SK-N-SH (cell line): Measurements from ENCODE around the gene CNDP2. TPM values are rescaled to one million over a fixed set of nuclear protein-coding genes. Genes with fewer than 3 reads are reported as not detected.

Experiments
- CTCF ChIA-PET: fragments of 300-600, 350-600 bp; formaldehyde crosslinking; extraction: SDS; loops from one replicate; lab custom pipeline; 2021; lab: Yijun Ruan, JAX
- POLR2A ChIA-PET: fragments of 350-600 bp; sonication (Branson Sonifier 250); formaldehyde crosslinking; extraction: SDS; loops from one replicate; lab custom pipeline; 2020; ENCODE audit warnings: antibody characterized with exemption, inconsistent platforms; lab: Yijun Ruan, JAX
- DNase-seq: peaks from one replicate; pipeline ENCODE4 v3.0.0; 2012
- H2AFZ ChIP-seq: fragments of 200-600 bp; sonication (generic); 2 replicates; pipeline ENCODE4 v1.8.1; 2016; ENCODE audit warnings: antibody characterized with exemption, mild to moderate bottlenecking, low read depth
- H3F3A ChIP-seq: fragments of 200-600 bp; sonication (generic); replicated peaks from 2 replicates; pipeline ENCODE3; 2016; ENCODE audit warnings: antibody characterized with exemption, mild to moderate bottlenecking; ENCODE audit not compliant: insufficient read depth
- H3K27ac ChIP-seq, 2 experiments: fragments of 200-500 bp in 1 of 2; fragments of 200-600 bp in 1 of 2; sonication (Bioruptor generic) in 1 of 2; sonication (generic), shearing (Covaris generic) in 1 of 2; 2 replicates each; pipeline versions ENCODE4 v1.5.1 to v1.6.1; 2014 to 2016; ENCODE audit warnings: low read depth in 2 of 2, inconsistent platforms in 1 of 2, low read length in 1 of 2, mild to moderate bottlenecking in 1 of 2, mixed read lengths in 1 of 2
- H3K27me3 ChIP-seq: fragments of 200-600 bp; sonication (generic), shearing (Covaris generic); 2 replicates; pipeline ENCODE4 v1.6.1; 2016; ENCODE audit warnings: mixed run types; ENCODE audit not compliant: insufficient read depth
- H3K36me3 ChIP-seq, 2 experiments: fragments of 200-500 bp in 1 of 2; fragments of 200-600 bp in 1 of 2; sonication (Bioruptor generic) in 1 of 2; sonication (generic) in 1 of 2; replicated peaks in 1 of 2; 2 replicates each; pipeline versions ENCODE3 to v1.5.1; 2014 to 2016; ENCODE audit warnings: low read length in 1 of 2, mild to moderate bottlenecking in 1 of 2; ENCODE audit not compliant: insufficient read depth in 2 of 2, control insufficient read depth in 1 of 2
- H3K4me1 ChIP-seq, 2 experiments: fragments of 200-500 bp in 1 of 2; fragments of 200-600 bp in 1 of 2; sonication (Bioruptor generic) in 1 of 2; sonication (generic), shearing (Covaris generic) in 1 of 2; 2 replicates each; pipeline versions ENCODE4 v1.5.1 to v1.6.1; 2014 to 2016; ENCODE audit warnings: low read depth in 1 of 2, low read length in 1 of 2, mixed run types in 1 of 2; ENCODE audit not compliant: insufficient read depth in 2 of 2, control insufficient read depth in 1 of 2
- H3K4me2 ChIP-seq: fragments of 200-600 bp; sonication (generic), shearing (Covaris generic); 2 replicates; pipeline ENCODE4 v1.6.1; 2017; ENCODE audit warnings: mixed run types
- H3K4me3 ChIP-seq, 2 experiments: fragments of 200-500 bp in 1 of 2; fragments of 200-600 bp in 1 of 2; sonication (Bioruptor generic) in 1 of 2; sonication (generic), shearing (Covaris generic) in 1 of 2; 2 replicates each; pipeline versions ENCODE4 v1.5.1 to v1.8.1; 2014 to 2016; ENCODE audit warnings: low read depth in 2 of 2, inconsistent platforms in 1 of 2, low read length in 1 of 2, mild to moderate bottlenecking in 1 of 2, mixed read lengths in 1 of 2, moderate library complexity in 1 of 2
- H3K79me2 ChIP-seq: fragments of 200-600 bp; sonication (generic); 2 replicates; pipeline ENCODE4 v1.8.1; 2017; ENCODE audit warnings: mild to moderate bottlenecking; ENCODE audit not compliant: insufficient read depth
- H3K9ac ChIP-seq: fragments of 200-600 bp; sonication (generic); 2 replicates; pipeline ENCODE4 v1.6.1; 2017; ENCODE audit warnings: mixed run types
- H3K9me2 ChIP-seq: fragments of 200-600 bp; sonication (generic); 2 replicates; pipeline ENCODE4 v1.6.1; 2017; ENCODE audit warnings: mixed run types
- H3K9me3 ChIP-seq: fragments of 200-600 bp; sonication (generic); 2 replicates; pipeline ENCODE4 v1.6.1; 2017; ENCODE audit warnings: mixed run types, mild to moderate bottlenecking, moderate library complexity
- H4K20me1 ChIP-seq: fragments of 200-600 bp; sonication (generic); 2 replicates; pipeline ENCODE4 v1.6.1; 2017; ENCODE audit warnings: mild to moderate bottlenecking, mixed run types; ENCODE audit not compliant: insufficient read depth
- ELF1 ChIP-seq: IDR thresholded peaks from 2 replicates; pipeline ENCODE4 v1.4.0; 2012
- EP300 ChIP-seq, 2 experiments: IDR thresholded peaks; 2 replicates each; pipeline versions ENCODE4 v1.4.0 to v1.6.1; 2012; ENCODE audit warnings: borderline replicate concordance in 1 of 2, low read depth in 1 of 2, low read length in 1 of 2
- EZH2phosphoT487 ChIP-seq: fragments of 200-600 bp; sonication (generic); IDR thresholded peaks from 2 replicates; pipeline ENCODE4 v1.6.1; 2017; ENCODE audit warnings: low read depth, mixed run types, mild to moderate bottlenecking, antibody characterized with exemption, moderate library complexity, borderline replicate concordance
- FOSL2 ChIP-seq: IDR thresholded peaks from 2 replicates; pipeline ENCODE4 v1.4.0; 2012; ENCODE audit warnings: low read depth, mild to moderate bottlenecking, moderate library complexity, borderline replicate concordance
- FOXJ3 ChIP-seq: sonication (generic); formaldehyde crosslinking; IDR thresholded peaks from 2 replicates; pipeline ENCODE4 v1.5.1; 2020; ENCODE audit warnings: mild to moderate bottlenecking, missing genetic modification reagents
- FOXM1 ChIP-seq: IDR thresholded peaks from 2 replicates; pipeline ENCODE4 v1.4.0; 2012; ENCODE audit warnings: low read depth, mild to moderate bottlenecking
- GABPA ChIP-seq: IDR thresholded peaks from 2 replicates; pipeline ENCODE4 v1.4.0; 2012; ENCODE audit warnings: low read depth, mild to moderate bottlenecking
- GATA2 ChIP-seq: sonication (generic); formaldehyde crosslinking; IDR thresholded peaks from 2 replicates; pipeline ENCODE4 v1.5.0; 2020; ENCODE audit warnings: mild to moderate bottlenecking, missing genetic modification reagents
- JUND ChIP-seq: IDR thresholded peaks from 2 replicates; pipeline ENCODE4 v1.4.0; 2012
- MAX ChIP-seq: IDR thresholded peaks from 2 replicates; pipeline ENCODE4 v1.4.0; 2012; ENCODE audit warnings: low read depth
- MEF2A ChIP-seq: IDR thresholded peaks from 2 replicates; pipeline ENCODE4 v1.4.0; 2012; ENCODE audit warnings: low read depth, borderline replicate concordance
- MXI1 ChIP-seq: IDR thresholded peaks from 2 replicates; pipeline ENCODE4 v1.6.1; 2012; ENCODE audit warnings: mild to moderate bottlenecking, low read depth, low read length, improper control_type of control experiment
- NFIC ChIP-seq: IDR thresholded peaks from 2 replicates; pipeline ENCODE4 v1.4.0; 2012; ENCODE audit warnings: borderline replicate concordance
- PBX3 ChIP-seq: IDR thresholded peaks from 2 replicates; pipeline ENCODE4; 2012
- RAD21 ChIP-seq: IDR thresholded peaks from 2 replicates; pipeline ENCODE4 v1.6.1; 2012; ENCODE audit warnings: mild to moderate bottlenecking, low read length
- RFX5 ChIP-seq: IDR thresholded peaks from 2 replicates; pipeline ENCODE4 v1.6.1; 2012; ENCODE audit warnings: mild to moderate bottlenecking, improper control_type of control experiment, low read length
- RXRA ChIP-seq: IDR thresholded peaks from 2 replicates; pipeline ENCODE4 v1.4.0; 2012; ENCODE audit warnings: low read depth, mild to moderate bottlenecking, borderline replicate concordance
- SIN3A ChIP-seq: IDR thresholded peaks from 2 replicates; pipeline ENCODE4 v1.6.1; 2012; ENCODE audit warnings: low read depth, mild to moderate bottlenecking, low read length, moderate library complexity, borderline replicate concordance
- SMC3 ChIP-seq: IDR thresholded peaks from 2 replicates; pipeline ENCODE4 v1.6.1; 2012; ENCODE audit warnings: low read depth, low read length, improper control_type of control experiment
- TCF12 ChIP-seq: IDR thresholded peaks from 2 replicates; pipeline ENCODE4 v1.4.0; 2012
- TEAD4 ChIP-seq: IDR thresholded peaks from 2 replicates; pipeline ENCODE4 v1.4.0; 2012; ENCODE audit warnings: mild to moderate bottlenecking, borderline replicate concordance; ENCODE audit not compliant: insufficient read depth
- USF2 ChIP-seq: fragments of 150-350 bp; IDR thresholded peaks from 2 replicates; pipeline ENCODE4 v1.6.1; 2017; ENCODE audit warnings: antibody characterized with exemption, low read length, low read depth, borderline replicate concordance
- YY1 ChIP-seq: IDR thresholded peaks from 2 replicates; pipeline ENCODE4 v1.4.0; 2012; ENCODE audit warnings: low read depth, mild to moderate bottlenecking
- ZBTB33 ChIP-seq: IDR thresholded peaks from 2 replicates; pipeline ENCODE4 v1.4.0; 2012; ENCODE audit warnings: low read depth, borderline replicate concordance
- WGBS: methylation state at CpG from one replicate; pipeline ENCODE4 v1.1.6; 2017; ENCODE audit warnings: low lambda C conversion rate; 5-methylcytosine and 5-hydroxymethylcytosine counted together
- polyA plus RNA-seq, 3 experiments: library from polyadenylated mRNA; depleted of rRNA; stranded (reverse); fragments of >200 nt; gene quantifications; 2 replicates each; pipeline ENCODE4 v1.2.3, GENCODE V29; 2012
- TF ChIP-seq, protein P1 (sequence below): IDR thresholded peaks from 2 replicates; pipeline ENCODE4 v1.4.0; 2012; ENCODE audit warnings: low read depth, borderline replicate concordance

CNDP2 gene
- polyA plus RNA-seq, 1 of the 3 experiments (the other 2 are of a cell fraction), result 78.5 TPM

DNA sequence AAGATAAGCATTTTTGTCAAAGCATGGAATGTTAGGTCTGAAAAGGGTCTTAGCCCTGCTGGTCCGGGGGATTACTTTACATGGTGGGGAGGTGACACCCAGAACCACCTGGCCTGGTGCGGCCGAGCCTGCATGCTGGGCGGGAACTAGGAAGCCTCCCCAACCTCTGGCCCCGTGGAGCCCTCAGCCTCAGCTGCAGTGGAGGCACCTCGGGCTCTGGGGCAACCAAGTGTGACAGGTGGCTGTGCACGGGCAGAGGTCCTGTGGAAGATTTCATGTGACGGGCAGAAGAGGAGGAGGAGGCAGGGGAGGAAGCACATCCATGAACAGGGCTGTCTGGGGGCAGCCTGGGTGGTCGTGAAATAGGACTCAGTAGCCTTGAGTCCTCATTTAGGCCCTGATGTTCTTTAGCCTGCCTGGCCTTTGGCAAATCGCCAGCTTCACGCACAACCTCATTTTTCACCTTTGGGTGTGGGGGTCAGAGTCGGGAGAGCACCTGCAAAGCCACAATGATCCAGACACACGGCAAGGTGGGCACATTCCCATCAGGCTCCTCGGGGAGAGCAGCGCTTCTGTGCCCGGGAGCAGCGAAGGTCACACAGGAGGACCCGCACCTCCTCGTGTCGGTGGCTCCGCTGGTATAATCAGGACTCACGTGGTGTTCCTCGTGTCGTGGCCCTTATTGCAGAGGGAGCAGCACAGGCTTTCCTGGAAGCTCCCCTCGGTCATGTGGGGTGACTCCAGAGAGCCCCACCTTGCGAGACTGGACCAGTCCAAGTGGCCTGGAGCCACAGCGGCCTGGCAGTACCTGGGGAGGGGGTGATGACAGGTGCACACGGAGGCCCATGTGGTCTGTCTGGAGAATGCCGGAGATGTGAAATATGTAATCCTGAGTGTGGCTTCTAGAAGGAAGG is 13.9 kb downstream of the CNDP2 start:
- peaks cover 16 to 62% of the 10 kb centered on the region in 2 experiments for H3K36me3 ChIP-seq
- no peaks in the 10 kb centered on the region for H3K9me3 ChIP-seq
- H3K9ac ChIP-seq, result no peak overlapping the region
- TF ChIP-seq TEAD4 (no peak), JUND (no peak), FOXM1 (no peak), FOXJ3 (CRISPR knock-in tag) (no peak), MEF2A (no peak), RAD21 (no peak), RFX5 (no peak), NFIC (no peak), YY1 (no peak), MXI1 (no peak), GATA2 (CRISPR knock-in tag) (no peak), EZH2phosphoT487 (no peak), GABPA (no peak), ZBTB33 (no peak), EP300 (IDR thresholded peaks at IDR 0.05; ENCODE audit: borderline replicate concordance in 1 of 2, low read depth in 1 of 2, low read length in 1 of 2) (no peak), MAX (no peak)
- no peaks in the 10 kb centered on the region for H3F3A ChIP-seq
- H3K27ac ChIP-seq, result no peak overlapping the region
- H3K27me3 ChIP-seq, result no peaks in the 10 kb centered on the region
- DNase-seq, result no peak
- H4K20me1 ChIP-seq, result no peaks in the 10 kb centered on the region
- H2AFZ ChIP-seq, result no peak overlapping the region
- no peak overlapping the region for H3K4me2 ChIP-seq
- H3K9me2 ChIP-seq, result no peaks in the 10 kb centered on the region
- H3K4me3 ChIP-seq, result no peak overlapping the region
- ChIA-PET POLR2A (no interaction called here), CTCF (no interaction called here)
- 96% methylated on average over 21 of the region's 29 CpGs for WGBS
- H3K4me1 ChIP-seq, result no peaks in the 10 kb centered on the region
- no peaks in the 10 kb centered on the region for H3K79me2 ChIP-seq

DNA sequence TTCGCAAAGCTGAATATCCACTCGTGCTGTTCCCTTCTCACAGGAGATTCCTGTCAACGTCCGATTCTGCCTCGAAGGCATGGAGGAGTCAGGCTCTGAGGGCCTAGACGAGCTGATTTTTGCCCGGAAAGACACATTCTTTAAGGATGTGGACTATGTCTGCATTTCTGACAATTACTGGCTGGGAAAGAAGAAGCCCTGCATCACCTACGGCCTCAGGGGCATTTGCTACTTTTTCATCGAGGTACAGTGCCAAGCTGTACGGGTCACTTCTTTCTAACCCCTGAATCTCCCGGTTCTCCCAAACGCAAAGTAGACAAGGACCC is 14.6 kb downstream of the CNDP2 start:
- H3K9me3 ChIP-seq, result no peaks in the 10 kb centered on the region
- no peak overlapping the region for H3K9ac ChIP-seq
- H3K27me3 ChIP-seq, result no peaks in the 10 kb centered on the region
- WGBS, result 93% methylated on average over 12 of the region's 12 CpGs
- no peaks in the 10 kb centered on the region for H3K4me1 ChIP-seq
- no peaks in the 10 kb centered on the region for H3K79me2 ChIP-seq
- ChIA-PET CTCF (no interaction called here), POLR2A (no interaction called here)
- H4K20me1 ChIP-seq, result no peaks in the 10 kb centered on the region
- no peak overlapping the region for H3K4me2 ChIP-seq
- no peak overlapping the region for H3K27ac ChIP-seq
- peaks cover 16 to 67% of the 10 kb centered on the region in 2 experiments for H3K36me3 ChIP-seq
- no peak overlapping the region for H3K4me3 ChIP-seq
- DNase-seq, result no peak
- no peaks in the 10 kb centered on the region for H3F3A ChIP-seq
- no peaks in the 10 kb centered on the region for H3K9me2 ChIP-seq
- H2AFZ ChIP-seq, result no peak overlapping the region
- TF ChIP-seq SMC3 (no peak), ELF1 (no peak), RAD21 (no peak), PBX3 (no peak), EZH2phosphoT487 (no peak), TCF12 (no peak), SIN3A (no peak), FOXJ3 (CRISPR knock-in tag) (no peak), RXRA (no peak), FOSL2 (no peak), USF2 (no peak)
- TF ChIP-seq, protein P1, sequence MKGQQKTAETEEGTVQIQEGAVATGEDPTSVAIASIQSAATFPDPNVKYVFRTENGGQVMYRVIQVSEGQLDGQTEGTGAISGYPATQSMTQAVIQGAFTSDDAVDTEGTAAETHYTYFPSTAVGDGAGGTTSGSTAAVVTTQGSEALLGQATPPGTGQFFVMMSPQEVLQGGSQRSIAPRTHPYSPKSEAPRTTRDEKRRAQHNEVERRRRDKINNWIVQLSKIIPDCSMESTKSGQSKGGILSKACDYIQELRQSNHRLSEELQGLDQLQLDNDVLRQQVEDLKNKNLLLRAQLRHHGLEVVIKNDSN, result no peak
